Renal pelvis (tissue), 12 donors: ENCODE data around the gene PLCG1. TPM values are rescaled to one million over a fixed set of nuclear protein-coding genes. Genes with fewer than 3 reads are reported as not detected.
"Not testable (repeated sequence)": the region's sequence is repeated elsewhere in the genome, so short reads cannot be mapped to it uniquely, and the experiment has no call there.

Source experiments
- DNase-seq: peaks from one replicate; pipeline ENCODE4 v3.0.0-alpha.2; 2013
- long read RNA-seq, 16 experiments: transcript quantifications; one replicate each; lab custom pipeline, GENCODE V29; 2026
- polyA plus RNA-seq, 3 donors: library from polyadenylated mRNA; unstranded; fragments of 120-200 nt; gene quantifications; one replicate each; pipeline ENCODE4 v1.2.1, GENCODE V29; 2013; ENCODE audit not compliant: insufficient read length in 3 of 3

Gene PLCG1
- 100 to 1,000 TPM; 156 to 191 (median 191) TPM for polyA plus RNA-seq
- long read RNA-seq, donor 1, full-length matches to known transcripts: 2 of 7 reads
- long read RNA-seq, donor 1, partial matches to known transcripts: 5 of 7 reads
- long read RNA-seq, donor 1, other reads (novel, unspliced or antisense): 0 of 7 reads
- long read RNA-seq, donor 2, full-length matches to known transcripts: 3 of 47 reads
- long read RNA-seq, donor 2, partial matches to known transcripts: 44 of 47 reads
- long read RNA-seq, donor 2, other reads (novel, unspliced or antisense): 0 of 47 reads
- long read RNA-seq, donor 3, full-length matches to known transcripts: 5 of 5 reads
- long read RNA-seq, donor 3, partial matches to known transcripts: 0 of 5 reads
- long read RNA-seq, donor 3, other reads (novel, unspliced or antisense): 0 of 5 reads
- long read RNA-seq, donor 4, full-length matches to known transcripts: 2 of 25 reads
- long read RNA-seq, donor 4, partial matches to known transcripts: 23 of 25 reads
- long read RNA-seq, donor 4, other reads (novel, unspliced or antisense): 0 of 25 reads
- long read RNA-seq, donor 5, full-length matches to known transcripts: 3 of 11 reads
- long read RNA-seq, donor 5, partial matches to known transcripts: 8 of 11 reads
- long read RNA-seq, donor 5, other reads (novel, unspliced or antisense): 0 of 11 reads
- long read RNA-seq, donor 6, full-length matches to known transcripts: 2 of 37 reads
- long read RNA-seq, donor 6, partial matches to known transcripts: 35 of 37 reads
- long read RNA-seq, donor 6, other reads (novel, unspliced or antisense): 0 of 37 reads
- long read RNA-seq, donor 7, partial matches to known transcripts: 29 of 32 reads
- long read RNA-seq, donor 7, other reads (novel, unspliced or antisense): 0 of 32 reads
- long read RNA-seq, donor 8, partial matches to known transcripts: 0 of 2 reads
- long read RNA-seq, donor 8, other reads (novel, unspliced or antisense): 0 of 2 reads
- long read RNA-seq, donor 9, full-length matches to known transcripts: 4 of 45 reads
- long read RNA-seq, donor 9, partial matches to known transcripts: 41 of 45 reads
- long read RNA-seq, donor 9, other reads (novel, unspliced or antisense): 0 of 45 reads
- long read RNA-seq, donor 10, full-length matches to known transcripts: 3 of 72 reads
- long read RNA-seq, donor 10, partial matches to known transcripts: 69 of 72 reads
- long read RNA-seq, donor 10, other reads (novel, unspliced or antisense): 0 of 72 reads
- long read RNA-seq, donor 11, partial matches to known transcripts: 21 of 22 reads
- long read RNA-seq, donor 11, other reads (novel, unspliced or antisense): 0 of 22 reads
- long read RNA-seq, donor 12, full-length matches to known transcripts: 2 of 38 reads
- long read RNA-seq, donor 12, partial matches to known transcripts: 36 of 38 reads
- long read RNA-seq, donor 12, other reads (novel, unspliced or antisense): 0 of 38 reads
- long read RNA-seq, donor 13, full-length matches to known transcripts: 4 of 24 reads
- long read RNA-seq, donor 13, partial matches to known transcripts: 20 of 24 reads
- long read RNA-seq, donor 13, other reads (novel, unspliced or antisense): 0 of 24 reads
- long read RNA-seq, donor 14, partial matches to known transcripts: 13 of 15 reads
- long read RNA-seq, donor 14, other reads (novel, unspliced or antisense): 0 of 15 reads
- long read RNA-seq, donor 15, full-length matches to known transcripts: 5 of 36 reads
- long read RNA-seq, donor 15, partial matches to known transcripts: 31 of 36 reads
- long read RNA-seq, donor 15, other reads (novel, unspliced or antisense): 0 of 36 reads
- long read RNA-seq, donor 16, full-length matches to known transcripts: 1 of 14 reads
- long read RNA-seq, donor 16, partial matches to known transcripts: 13 of 14 reads
- long read RNA-seq, donor 16, other reads (novel, unspliced or antisense): 0 of 14 reads

DNA sequence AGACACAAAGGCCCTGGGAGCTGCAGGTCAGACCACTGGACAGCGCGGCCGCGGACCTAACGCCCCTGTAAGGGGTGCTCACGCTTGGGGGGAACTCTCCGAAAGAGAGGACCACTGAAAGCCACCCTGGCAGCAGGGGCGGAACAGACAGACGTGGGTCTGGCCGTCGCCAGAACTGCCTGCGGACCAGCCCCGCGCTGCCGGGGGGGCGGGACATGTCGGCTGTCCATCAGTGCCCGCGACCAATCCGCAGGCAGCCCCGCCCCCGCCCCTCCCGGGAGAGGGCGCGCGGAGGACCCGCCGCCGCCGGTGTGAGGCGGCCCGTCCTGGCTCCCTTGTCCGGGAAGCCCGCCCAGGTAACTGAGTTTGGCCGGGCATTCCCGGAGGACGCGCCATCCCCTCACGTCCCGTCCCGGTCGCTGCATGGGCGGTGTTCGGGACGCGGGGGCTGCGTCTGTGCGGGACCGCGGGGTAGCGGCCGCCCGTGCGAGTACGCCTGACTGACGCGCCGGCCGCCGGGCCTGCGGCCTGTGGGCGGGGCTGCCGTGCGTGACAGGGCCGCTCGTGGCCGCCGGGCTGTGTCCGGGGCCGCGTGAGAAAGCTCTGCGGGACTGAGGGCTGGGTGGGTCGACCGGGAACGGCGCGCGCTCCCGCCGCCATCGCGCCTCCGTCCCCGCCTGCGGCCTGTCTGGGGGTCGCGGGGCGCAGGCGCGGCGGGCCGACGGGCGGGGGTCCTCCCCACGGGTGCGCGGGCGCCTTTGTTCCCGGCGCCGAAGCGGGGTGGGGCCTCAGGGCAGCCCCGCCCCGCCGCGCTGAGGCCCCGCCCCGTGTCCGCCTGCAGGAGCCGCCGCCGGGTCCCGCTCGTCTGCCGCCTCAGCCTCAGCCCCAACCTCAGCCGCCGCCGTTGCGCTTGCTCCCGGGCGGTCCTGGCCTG lies at the start of gene PLCG1:
Gene PLCG1 (plus strand): TSS at position 864 of the 934 bp plus-strand sequence. CDS start 99 bp downstream, outside the sequence.
- DNase-seq: peak; percentile 89

GRCh38 chr20:41087777-41088176 lies 49.6 kb upstream of the PLCG1 start:
- no peak for DNase-seq

GRCh38 chr20:41089555-41089954 lies 47.8 kb upstream of the PLCG1 start:
- DNase-seq: no peak

- no peak for DNase-seq
These were observed 45.4 kb upstream of the PLCG1 start for GRCh38 chr20:41091927-41092326.

DNA sequence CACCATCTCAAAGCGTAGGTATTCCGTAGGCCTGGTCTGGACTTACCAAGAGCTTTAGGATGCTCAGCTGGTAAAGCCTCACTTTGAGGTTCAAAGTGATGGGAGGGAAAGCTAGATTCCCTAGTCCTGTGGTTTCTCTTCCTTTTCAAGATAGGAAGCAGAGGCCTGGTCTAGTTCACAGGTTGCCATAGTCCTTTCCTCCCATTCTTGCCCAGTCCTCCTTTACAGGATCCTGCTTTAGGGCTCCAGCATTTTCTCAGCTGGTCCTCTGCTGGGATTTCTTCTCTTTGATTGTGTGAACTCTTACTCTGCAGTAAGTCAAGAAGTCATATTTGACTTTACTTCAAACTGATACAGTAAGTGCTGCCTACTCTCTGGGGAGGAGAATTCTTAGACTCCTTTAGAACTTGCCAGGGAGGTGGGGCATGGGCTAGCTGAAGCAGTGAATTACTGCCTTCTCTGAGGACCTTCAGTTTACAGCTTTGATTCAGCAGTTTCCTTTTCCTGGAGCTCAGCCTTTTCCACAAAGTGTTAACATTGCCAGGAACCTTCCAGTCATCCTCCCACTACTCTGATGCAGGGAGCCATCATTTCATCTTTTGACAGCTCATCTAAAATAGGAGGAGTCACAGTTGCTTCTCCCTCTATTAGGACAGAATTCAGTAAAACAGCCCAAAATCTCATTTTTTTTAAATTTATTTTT lies 42.8 kb upstream of the PLCG1 start:
- DNase-seq: no peak

GRCh38 chr20:41095110-41095969 lies 42.0 kb upstream of the PLCG1 start:
- DNase-seq: peak; percentile 58

DNA sequence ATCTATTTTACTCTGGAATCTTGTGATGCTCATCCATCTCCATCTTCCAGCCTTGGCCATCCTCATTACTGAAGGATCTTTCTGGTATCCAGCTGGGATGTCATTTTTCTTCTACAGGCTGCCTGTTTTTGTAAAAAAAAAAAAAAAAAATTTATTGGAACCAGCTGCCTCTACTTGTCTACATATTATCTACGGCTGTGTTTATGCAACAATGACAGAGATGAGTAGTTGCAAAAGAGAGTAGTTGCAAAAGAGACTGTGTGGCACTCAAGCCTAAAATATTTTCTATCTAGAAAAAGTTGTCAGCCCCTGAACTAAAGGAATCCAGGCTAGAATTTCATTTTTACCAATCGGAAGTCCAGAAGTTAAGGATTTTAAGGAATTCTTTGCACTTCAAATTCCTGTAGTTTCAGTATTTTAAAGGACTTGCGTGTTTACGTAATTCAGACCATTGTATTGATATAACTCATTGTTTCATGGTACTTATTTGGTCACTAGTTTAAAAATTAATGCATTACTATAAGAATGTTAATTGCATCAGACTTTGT lies 38.6 kb upstream of the PLCG1 start:
- DNase-seq: no peak

DNA sequence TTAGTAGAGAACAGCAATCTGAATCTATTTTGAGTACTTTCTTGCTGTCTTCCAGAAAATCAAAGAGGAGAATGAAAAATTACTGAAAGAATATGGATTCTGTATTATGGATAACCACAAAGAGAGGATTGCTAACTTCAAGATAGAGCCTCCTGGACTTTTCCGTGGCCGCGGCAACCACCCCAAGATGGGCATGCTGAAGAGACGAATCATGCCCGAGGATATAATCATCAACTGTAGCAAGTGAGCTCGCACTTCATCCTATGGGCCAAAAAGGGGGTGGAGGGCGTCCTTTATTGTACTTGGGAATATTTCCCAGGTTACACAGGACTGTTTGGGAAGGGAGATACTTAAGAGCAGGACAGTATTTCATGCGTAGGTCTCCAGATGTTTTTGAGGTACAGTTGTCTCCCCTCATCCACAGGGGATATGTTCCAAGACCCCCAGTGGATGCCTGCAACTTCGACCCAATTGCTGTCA lies 37.3 kb upstream of the PLCG1 start:
- DNase-seq: no peak

GRCh38 chr20:41101660-41102059 lies 35.7 kb upstream of the PLCG1 start:
- no peak for DNase-seq

GRCh38 chr20:41108531-41108930 lies 28.8 kb upstream of the PLCG1 start:
- DNase-seq: no peak

DNA sequence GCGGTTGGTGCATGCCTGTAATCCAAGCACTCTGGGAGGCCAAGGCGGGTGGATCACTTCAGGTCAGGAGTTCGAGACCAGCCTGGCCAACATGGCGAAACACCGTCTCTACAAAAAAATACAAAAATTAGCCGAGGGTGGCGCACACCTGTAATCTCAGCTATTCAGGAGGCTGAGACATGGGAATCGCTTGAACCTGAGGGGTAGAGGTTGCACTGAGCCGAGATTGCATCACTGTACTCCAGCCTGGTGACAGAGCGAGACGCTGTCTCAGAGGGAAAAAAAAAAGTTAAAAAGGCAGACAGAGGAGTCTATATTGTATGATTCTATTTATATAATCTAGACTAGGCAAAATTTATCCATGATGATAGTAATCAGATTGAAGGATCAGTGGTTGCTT lies 27.3 kb upstream of the PLCG1 start:
- no peak for DNase-seq

DNA sequence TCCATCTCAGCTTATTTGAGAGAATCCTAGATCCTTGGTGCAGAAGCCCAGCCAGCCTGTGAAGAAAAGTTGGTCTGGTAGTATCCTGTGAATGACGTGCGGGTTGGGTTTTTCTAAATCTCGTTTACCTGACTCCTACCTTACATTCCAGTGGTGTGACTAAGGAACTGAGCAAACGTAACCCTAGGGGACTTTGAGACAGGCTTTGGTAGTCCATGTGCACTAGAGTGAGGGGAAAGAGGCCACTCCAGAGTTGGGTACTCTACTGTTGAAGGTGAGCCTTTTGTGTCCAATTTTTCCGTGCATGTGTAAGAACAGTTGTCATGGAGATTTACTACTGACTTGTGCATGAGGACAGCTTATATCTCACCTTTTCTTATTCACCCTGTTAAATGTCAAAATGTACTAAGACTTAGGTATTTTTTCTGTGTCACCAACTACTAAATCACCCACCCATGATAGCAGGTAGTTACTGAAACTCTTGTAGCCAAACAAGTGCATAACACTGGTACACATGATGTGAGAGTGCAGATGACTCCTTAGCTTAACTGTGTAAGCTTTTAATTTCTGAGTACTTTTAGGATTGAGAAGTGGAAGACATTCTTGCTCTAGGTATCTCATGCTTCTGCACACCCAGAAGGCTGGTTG lies 26.3 kb upstream of the PLCG1 start:
- DNase-seq: no peak

DNA sequence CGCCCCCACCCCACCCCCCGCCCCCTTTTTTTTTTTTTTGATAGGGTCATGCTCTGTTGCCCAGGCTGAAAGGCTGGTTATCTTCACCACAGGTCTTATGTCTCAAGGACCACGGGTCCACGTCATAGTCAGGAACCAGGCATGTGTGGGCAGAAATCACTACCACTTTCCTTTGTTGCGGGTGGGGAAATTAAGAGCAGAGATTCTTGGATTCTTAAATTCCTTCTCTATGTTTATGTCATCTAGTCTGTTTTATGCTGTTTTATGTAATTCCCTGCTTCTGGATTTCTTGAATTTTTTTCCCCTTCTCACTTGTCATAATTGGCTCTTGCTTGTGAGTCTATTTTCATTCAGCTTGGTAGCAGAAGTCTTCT lies 25.8 kb upstream of the PLCG1 start:
- no peak for DNase-seq

GRCh38 chr20:41116282-41116956 lies 20.9 kb upstream of the PLCG1 start:
- no peak for DNase-seq

DNA sequence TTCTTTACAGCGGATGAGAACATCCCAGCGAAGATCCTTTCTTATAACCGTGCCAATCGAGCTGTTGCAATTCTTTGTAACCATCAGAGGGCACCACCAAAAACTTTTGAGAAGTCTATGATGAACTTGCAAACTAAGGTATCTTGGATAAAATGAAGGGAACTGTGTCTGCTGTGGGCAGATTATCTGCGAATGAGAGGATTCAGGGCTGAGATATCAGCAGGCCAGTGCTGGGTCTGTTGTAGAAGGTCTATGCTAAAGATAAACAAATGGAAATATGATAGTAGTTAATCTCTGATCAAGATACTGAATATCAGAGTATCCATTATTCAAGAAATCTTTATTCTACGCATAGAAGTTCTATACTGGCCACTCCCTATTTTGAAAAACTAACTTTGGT lies 19.2 kb upstream of the PLCG1 start:
- DNase-seq: not testable (repeated sequence)

GRCh38 chr20:41118632-41119031 lies 18.7 kb upstream of the PLCG1 start:
- DNase-seq: no peak
